Measurements from ENCODE around the gene ZNF512B.

Gene ZNF512B

GRCh38 chr20:63945921-63946920, 23.5 kb downstream of the ZNF512B start:
- Histone ChIP-seq H2AFZ (ENCODE audit: low read depth, low read length) (no peak overlapping the region), H3K9ac (ENCODE audit: low read length) (no peak overlapping the region), H3K27ac (ENCODE audit: low read length) (no peak overlapping the region), H3K36me3 (replicated peaks; ENCODE audit: low read depth, low read length) (peaks cover 6% of the 10 kb centered on the region), H3K4me3 (ENCODE audit: low read length) (no peak overlapping the region), H4K20me1 (ENCODE audit: insufficient read depth, low read length) (peaks cover 78% of the 10 kb centered on the region), H3K9me3 (ENCODE audit: insufficient read depth, low read length) (no peaks in the 10 kb centered on the region), H3K4me1 (ENCODE audit: low read length) (peaks cover 32% of the 10 kb centered on the region), H3K79me2 (ENCODE audit: low read length) (peaks cover 32% of the 10 kb centered on the region), H3K4me2 (ENCODE audit: low read length) (no peak overlapping the region), H3K27me3 (ENCODE audit: low read depth, low read length) (no peaks in the 10 kb centered on the region)
- TF ChIP-seq EZH2phosphoT487 (IDR thresholded peaks at IDR 0.05; ENCODE audit: low read depth) (no peak), CTCF (IDR thresholded peaks at IDR 0.05; ENCODE audit: low read depth, low read length) (no peak)

- Histone ChIP-seq H3K4me3 (ENCODE audit: low read length) (no peak overlapping the region), H3K4me1 (ENCODE audit: low read length) (peaks cover 32% of the 10 kb centered on the region), H2AFZ (ENCODE audit: low read depth, low read length) (no peak overlapping the region), H3K9ac (ENCODE audit: low read length) (no peak overlapping the region), H3K36me3 (replicated peaks; ENCODE audit: low read depth, low read length) (peaks cover 17% of the 10 kb centered on the region), H3K9me3 (ENCODE audit: insufficient read depth, low read length) (no peaks in the 10 kb centered on the region), H3K4me2 (ENCODE audit: low read length) (no peak overlapping the region), H3K27me3 (ENCODE audit: low read depth, low read length) (no peaks in the 10 kb centered on the region), H4K20me1 (ENCODE audit: insufficient read depth, low read length) (peaks cover 70% of the 10 kb centered on the region), H3K27ac (ENCODE audit: low read length) (no peak overlapping the region), H3K79me2 (ENCODE audit: low read length) (peaks cover 23% of the 10 kb centered on the region)
- no peak for TF ChIP-seq EZH2phosphoT487 (IDR thresholded peaks at IDR 0.05; ENCODE audit: low read depth)
Observed at GRCh38 chr20:63945031-63945658, 24.6 kb downstream of the ZNF512B start.

GRCh38 chr20:63944078-63944941, 25.4 kb downstream of the ZNF512B start:
- H3K27ac ChIP-seq (ENCODE audit: low read length) = no peak overlapping the region
- no peak overlapping the region for H3K4me3 ChIP-seq (ENCODE audit: low read length)
- H3K79me2 ChIP-seq (ENCODE audit: low read length) = peaks cover 19% of the 10 kb centered on the region
- H3K4me1 ChIP-seq (ENCODE audit: low read length) = peaks cover 23% of the 10 kb centered on the region
- no peaks in the 10 kb centered on the region for H3K27me3 ChIP-seq (ENCODE audit: low read depth, low read length)
- H3K4me2 ChIP-seq (ENCODE audit: low read length) = no peak overlapping the region
- no peak overlapping the region for H3K9ac ChIP-seq (ENCODE audit: low read length)
- TF ChIP-seq CTCF (IDR thresholded peaks at IDR 0.05; ENCODE audit: low read depth, low read length) = no peak
- TF ChIP-seq EZH2phosphoT487 (IDR thresholded peaks at IDR 0.05; ENCODE audit: low read depth) = no peak
- no peaks in the 10 kb centered on the region for H3K9me3 ChIP-seq (ENCODE audit: insufficient read depth, low read length)
- H3K36me3 ChIP-seq (replicated peaks; ENCODE audit: low read depth, low read length) = peaks cover 19% of the 10 kb centered on the region
- peaks cover 63% of the 10 kb centered on the region for H4K20me1 ChIP-seq (ENCODE audit: insufficient read depth, low read length)
- H2AFZ ChIP-seq (ENCODE audit: low read depth, low read length) = no peak overlapping the region

GRCh38 chr20:63943808-63944077, 26.0 kb downstream of the ZNF512B start:
- no peak overlapping the region for H3K4me3 ChIP-seq (ENCODE audit: low read length)
- peaks cover 58% of the 10 kb centered on the region for H4K20me1 ChIP-seq (ENCODE audit: insufficient read depth, low read length)
- peaks cover 22% of the 10 kb centered on the region for H3K36me3 ChIP-seq (replicated peaks; ENCODE audit: low read depth, low read length)
- H2AFZ ChIP-seq (ENCODE audit: low read depth, low read length) = no peak overlapping the region
- H3K9me3 ChIP-seq (ENCODE audit: insufficient read depth, low read length) = no peaks in the 10 kb centered on the region
- H3K27me3 ChIP-seq (ENCODE audit: low read depth, low read length) = no peaks in the 10 kb centered on the region
- peaks cover 19% of the 10 kb centered on the region for H3K79me2 ChIP-seq (ENCODE audit: low read length)
- no peak overlapping the region for H3K27ac ChIP-seq (ENCODE audit: low read length)
- no peak overlapping the region for H3K9ac ChIP-seq (ENCODE audit: low read length)
- no peak overlapping the region for H3K4me2 ChIP-seq (ENCODE audit: low read length)
- H3K4me1 ChIP-seq (ENCODE audit: low read length) = peaks cover 18% of the 10 kb centered on the region
- TF ChIP-seq EZH2phosphoT487 (IDR thresholded peaks at IDR 0.05; ENCODE audit: low read depth) (no peak), CTCF (IDR thresholded peaks at IDR 0.05; ENCODE audit: low read depth, low read length) (no peak)

All from OCI-LY3 (cell line).